HG02678 (cell line): Measurements from ENCODE around the gene CAMK2G.

Source experiments
- ATAC-seq: cut with Tn5 transposase; IDR thresholded peaks from one replicate; pipeline ENCODE4 v1.9.1; 2021; ENCODE audit warnings: mild to moderate bottlenecking, moderate library complexity; ENCODE audit not compliant: unreplicated experiment

CAMK2G gene

DNA sequence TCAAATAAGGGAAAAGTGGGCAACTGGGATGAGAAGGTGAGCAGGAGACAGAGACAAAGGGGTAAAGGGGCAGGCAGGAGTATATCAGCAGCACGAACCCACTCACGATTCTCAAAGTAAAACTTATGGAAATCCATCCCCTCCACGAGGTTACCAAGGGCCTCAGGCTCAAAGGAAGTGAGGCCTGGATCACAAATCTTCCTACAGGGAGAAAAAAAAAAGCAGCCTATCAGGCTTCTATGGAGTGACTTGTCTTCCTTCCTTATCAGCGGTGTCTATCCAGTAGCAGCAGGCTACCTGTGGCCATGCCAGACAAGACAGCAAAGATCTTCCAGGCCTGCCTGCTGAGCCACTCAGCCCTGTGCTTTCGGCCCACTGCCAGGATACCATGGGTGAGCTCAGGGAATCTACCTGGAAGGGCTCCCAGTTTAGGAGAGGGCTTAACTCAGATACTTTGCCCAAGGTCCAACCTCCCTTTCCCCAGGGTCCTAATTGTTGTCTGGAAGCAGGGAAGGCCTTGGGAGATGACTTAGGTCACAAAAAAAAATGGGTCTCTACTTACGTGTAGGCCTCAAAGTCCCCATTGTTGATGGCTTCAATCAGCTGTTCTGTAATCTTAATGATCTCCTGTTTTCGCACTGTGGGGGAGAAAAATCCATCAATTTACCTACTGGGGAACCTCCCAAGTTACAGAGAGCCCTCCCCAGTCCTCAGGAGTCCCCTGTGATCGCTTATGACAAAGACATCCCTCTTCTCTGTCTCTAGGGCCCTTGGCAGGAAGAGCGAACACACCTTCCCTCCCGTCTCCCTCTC, 57.2 kb downstream of the CAMK2G start:
- no peak for ATAC-seq

- ATAC-seq = no peak
Observed at GRCh38 chr10:73815719-73816030, 58.7 kb downstream of the CAMK2G start.

- ATAC-seq = no peak
Observed at GRCh38 chr10:73814896-73815718, 59.2 kb downstream of the CAMK2G start.

DNA sequence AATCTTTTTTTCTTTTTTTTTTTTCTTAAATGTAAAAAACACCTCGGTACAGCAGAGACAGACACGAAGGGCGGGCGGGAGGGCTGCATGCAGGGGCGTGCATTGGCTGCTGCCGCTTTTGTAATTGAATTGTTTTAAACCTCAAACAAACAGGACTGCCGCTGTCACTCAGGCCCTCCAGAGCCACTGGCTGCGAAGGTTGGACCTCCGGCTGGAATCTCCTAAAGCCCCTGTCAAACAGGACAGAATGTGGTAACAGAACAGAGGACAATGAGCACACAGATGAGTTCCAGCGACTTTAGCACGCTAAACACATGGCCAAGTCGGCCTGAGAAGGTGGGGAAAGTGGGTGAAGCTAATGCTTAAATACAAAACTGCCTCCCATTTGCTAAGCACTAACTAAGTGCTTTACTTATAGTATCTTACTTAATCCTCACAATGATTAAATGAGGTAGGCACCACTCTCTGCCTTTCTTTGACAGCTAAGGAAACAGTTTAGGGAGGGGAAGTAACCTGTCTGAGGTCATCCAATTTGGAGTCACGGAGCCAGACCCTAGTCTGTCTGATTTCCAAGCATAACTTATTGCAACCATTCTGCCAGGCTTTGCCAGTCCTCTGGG, 60.0 kb downstream of the CAMK2G start:
- ATAC-seq = no peak

DNA sequence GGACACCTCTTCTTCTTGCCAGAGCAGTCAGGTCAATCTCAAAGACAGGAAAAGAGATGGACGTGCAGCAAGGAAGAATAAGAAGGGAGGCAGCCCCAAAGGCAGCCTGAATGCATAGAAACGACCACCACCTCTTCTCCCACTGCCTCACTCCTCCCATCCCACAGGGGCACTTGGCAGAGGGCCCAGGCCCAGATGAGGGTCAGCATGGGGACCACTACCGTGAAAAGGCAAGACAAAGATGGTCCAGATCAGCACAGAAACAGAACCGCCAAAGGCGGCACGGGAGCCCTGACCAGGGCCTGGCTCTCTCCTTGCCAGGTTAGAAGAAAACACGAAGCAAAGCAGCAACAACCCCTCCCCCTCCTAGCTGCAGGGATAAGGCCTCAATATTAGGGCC, 61.0 kb downstream of the CAMK2G start:
- no peak for ATAC-seq

DNA sequence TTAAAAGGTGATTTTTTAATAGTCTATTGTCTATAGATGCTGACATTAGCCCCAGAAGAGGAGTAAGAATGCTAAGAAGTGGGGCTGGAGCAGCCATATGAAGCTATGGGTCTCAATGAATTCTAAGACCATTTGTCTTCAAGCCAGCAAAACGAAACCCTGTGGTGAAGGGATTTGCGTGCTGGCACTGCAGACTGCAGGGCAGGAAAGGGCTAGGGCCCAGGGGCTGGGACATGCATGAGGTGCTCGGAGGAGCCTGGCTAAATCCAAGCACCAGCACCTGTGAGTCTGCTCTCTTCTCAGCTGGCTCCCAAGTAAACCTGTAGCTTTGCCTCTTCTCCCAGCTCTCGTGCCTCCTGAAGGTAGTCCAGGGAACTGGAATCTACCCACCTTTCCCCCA, 61.7 kb downstream of the CAMK2G start:
- no peak for ATAC-seq

- ATAC-seq = peak; percentile 25
Observed at GRCh38 chr10:73810735-73811465, 63.5 kb downstream of the CAMK2G start.

DNA sequence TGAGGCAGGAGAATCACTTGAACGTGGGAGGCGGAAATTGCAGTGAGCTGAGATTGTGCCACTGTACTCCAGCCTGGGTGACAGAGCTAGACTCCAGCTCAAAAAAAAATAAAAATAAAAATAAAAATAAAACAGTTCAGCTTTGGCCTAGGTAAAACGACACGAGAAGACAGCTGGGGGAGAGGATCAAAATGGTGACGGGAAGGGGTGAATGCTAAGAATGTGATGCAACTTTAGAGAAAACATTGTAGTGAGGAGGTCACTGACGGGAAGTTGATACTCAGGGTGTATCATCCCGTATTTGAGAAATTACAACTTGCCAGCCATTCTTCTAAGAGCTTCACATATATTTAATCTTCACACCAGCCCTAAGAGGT, 64.0 kb downstream of the CAMK2G start:
- no peak for ATAC-seq

DNA sequence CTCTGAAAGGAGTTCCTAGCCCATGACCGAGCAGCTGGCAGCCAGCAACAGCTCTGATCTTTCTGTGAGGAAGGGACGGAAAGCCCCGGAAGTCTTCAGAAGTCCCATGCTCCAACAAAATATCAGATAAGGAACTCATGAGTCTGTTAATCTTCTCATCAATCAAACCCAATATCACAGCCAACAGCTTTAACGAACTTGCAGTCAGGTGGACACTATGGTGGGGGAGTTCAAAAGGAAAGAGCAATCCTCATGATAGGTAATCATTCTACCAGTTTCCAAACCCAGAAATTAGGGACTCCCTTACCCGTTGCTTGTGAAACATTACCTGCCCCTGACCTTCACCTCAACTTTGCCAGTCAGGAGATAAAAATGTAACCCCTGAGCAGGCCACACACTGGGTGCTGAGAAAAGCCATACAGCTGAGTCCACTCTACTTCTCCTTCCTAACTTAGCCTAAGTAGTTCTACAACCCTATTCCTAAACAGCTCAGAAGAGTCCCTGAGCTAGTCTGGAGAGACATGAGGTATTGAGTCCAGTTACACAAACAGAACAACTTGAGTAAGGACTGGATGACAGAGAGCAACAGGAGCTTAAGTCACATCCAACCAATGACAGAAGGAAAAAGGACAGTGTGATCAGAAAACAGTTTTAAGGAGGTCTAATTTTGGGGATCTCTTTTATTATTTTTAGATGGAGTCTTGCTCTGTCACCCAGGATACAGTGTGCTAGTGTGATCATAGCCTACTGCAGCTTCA, 65.1 kb downstream of the CAMK2G start:
- no peak for ATAC-seq

DNA sequence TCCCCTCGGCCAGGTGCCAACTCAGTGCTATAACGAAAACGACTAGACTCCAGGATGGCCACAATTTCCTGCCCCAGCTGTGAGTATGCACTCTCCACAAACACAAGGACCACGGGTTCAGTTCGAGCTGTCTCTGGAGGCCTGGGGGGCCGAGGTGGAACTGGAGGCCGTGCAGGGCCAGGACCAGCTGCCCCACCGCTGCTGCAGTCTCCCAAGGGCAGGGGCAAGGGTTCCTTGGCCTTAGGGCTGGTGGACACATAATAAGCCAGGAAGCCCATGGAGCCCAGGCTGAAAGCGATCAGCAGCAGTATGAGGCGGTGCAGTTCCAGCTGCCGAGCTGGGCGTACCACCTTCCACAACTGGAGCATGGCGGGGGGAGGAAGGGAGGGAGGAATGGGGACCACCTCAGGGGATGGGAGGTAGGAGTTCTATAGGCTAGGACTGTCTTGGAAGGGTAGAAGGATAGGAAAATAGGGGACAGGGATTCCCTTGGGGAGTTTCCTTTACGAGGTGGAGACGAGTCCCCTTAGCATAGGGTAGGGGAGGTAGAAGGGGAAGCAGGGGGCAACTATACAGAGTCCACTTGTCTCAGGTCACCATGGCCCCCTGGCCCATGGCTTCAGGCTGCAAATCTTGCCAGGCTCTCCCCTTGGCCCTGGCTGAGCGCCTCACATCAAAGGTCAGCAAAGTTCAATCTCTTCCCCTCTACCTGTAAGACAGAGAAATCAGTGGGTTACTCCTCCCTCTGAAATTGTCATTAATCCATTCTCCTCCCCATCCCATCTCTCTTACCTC, 66.1 kb downstream of the CAMK2G start:
- no peak for ATAC-seq

DNA sequence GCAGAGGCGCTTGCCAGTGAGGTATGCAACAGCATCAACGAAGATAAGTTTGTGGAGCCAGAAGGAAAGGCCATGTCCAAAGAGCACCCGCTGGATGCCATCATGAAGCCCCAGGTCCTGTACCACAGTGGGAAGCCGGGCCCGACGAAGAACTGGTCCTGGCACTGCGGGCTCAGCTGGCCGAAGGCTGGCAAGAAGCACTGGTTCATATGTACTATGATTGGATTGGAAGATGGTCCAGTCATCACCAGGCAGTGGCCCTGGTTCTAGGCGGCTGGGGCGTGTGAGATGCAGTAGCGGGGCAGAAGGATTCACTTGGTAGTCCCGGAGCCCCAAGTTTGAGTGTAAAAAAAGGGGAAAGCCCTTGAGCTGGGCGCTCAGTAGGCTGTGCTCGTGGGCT, 66.9 kb downstream of the CAMK2G start:
- no peak for ATAC-seq

DNA sequence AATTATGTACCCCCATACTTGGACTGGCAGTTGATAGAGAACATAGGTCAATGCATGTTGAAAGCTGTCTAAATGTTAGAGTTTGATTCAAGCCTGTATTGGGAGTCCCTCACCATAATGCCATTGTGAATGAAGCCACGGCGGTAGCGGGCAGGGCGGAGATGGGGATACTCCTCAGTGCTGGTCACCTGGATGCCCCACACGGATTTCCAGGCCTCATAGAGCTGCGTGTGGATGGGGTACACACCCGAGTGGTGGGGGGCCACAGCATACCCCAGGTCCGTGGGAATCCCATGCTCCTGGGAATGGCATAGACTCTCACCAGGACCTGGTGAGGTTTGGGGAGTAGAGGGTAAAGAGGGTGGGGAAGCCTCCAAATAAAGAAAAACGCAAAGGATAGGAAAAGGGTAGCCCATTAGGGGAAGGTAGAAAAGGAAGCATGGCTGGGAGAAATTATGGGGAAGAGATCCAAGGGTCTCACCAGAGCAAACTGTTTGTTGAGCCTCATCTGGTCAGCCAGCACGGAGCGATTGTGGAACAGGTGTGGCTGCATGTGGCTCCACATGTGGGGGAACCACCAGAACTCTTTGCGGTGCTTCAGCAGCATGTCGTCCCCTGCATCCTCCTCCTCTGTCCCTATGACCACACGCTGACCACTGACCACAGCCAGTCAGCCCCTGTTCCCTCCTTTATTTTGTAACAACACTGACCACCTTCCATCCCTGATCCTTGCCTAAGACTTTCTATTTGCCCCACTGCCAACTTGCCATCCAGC, 68.0 kb downstream of the CAMK2G start:
- no peak for ATAC-seq

- peak; percentile 74 for ATAC-seq
Observed at GRCh38 chr10:73803680-73804286, 70.6 kb downstream of the CAMK2G start.

DNA sequence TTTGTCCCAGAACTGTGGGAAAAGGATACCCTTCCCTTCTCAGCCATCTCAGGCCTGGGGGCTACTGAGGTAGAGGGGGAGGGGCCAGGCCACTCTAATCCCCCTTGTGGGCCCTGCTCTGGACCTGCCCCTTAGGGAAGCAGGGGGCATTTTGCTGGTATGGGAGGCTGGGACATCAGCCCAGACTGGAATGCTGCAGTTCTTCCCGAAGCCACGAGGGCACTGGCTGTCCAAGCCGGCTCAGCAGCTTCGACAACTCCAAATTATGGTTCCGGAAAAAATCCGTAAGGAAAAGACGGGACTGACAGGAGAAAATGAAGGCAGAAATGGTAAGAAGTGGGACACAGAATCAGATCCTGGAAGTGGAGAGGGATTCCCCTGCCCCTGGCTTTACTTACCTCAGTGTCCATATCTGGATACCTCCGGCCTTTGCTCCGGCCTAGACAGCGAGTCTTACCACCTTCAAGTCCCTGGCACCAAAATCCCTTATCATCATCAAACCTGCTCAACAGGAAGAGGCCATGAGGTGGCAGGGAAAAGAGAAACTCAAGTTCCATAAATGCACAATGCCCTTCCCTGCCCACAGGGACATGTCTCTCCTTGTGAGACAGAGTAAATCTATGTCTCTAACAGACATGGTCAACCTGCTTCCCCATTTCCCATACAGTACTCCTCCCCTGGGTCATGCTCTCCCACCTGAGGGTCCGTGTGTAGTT, 71.9 kb downstream of the CAMK2G start:
- ATAC-seq = no peak

DNA sequence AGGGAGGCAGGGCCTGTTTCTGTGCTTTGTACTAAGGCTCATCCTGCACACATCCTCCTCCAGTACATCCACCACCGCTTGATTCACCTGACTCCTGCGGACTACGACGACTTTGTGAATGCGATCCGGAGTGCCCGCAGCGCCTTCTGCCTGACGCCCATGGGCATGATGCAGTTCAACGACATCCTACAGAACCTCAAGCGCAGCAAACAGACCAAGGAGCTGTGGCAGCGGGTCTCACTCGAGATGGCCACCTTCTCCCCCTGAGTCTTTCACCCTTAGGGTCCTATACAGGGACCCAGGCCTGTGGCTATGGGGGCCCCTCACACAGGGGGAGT, 73.1 kb downstream of the CAMK2G start:
- no peak for ATAC-seq

- no peak for ATAC-seq
Observed at GRCh38 chr10:73800560-73801252, 73.6 kb downstream of the CAMK2G start.

DNA sequence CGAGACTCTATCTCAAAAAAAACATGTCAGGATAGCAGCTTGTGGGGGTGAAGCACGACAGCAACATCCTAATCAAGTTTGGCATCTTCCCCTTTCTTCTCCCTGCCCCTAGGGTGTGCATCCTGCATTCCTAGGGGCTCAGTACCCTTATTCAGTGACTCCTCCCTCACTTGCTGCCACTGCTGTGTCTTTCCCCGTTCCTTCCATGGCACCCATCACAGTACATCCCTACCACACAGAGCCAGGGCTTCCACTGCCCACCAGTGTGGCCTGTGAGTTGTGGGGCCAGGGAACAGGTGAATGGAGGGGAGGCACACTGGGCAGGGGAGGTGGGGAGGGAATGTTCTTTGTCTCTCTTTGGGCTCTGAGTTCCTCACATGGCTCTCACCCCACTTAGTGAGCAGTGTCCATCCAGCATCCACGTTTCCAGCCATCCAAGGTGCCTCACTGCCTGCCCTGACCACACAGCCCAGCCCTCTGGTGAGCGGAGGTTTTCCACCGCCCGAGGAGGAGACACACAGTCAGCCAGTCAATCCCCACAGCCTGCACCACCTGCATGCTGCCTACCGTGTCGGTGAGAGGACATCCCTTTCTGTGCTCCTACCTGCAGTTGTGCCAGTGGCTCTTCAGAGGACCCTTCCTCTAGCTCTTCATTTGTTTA, 74.3 kb downstream of the CAMK2G start:
- ATAC-seq = no peak
